Measurements from ENCODE around the gene STARD13. TPM values are rescaled to one million over a fixed set of nuclear protein-coding genes. Genes with fewer than 3 reads are reported as not detected.

Gene STARD13
- total RNA-seq, 1 experiment from 2014 or later: 11.3 TPM

DNA sequence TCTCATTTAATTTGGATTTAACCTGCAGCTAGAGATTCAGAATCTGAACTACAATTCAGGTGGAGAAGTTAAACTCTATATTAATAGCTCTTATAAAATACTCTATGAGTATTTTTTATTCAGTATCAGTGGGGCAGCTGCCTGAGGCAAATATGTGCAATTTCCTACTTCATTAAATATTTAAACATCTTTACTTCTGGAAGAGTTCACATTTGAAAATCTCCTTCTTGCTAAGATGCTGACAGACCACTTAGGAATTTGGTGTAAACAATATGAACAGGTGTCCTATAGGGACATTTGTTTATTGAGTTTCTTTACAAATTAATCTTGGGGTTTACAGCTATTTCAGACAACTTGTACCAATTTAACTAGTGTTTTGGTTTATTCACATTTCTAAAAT lies 20.4 kb downstream of the STARD13 start:
- no peaks in the 10 kb centered on the region for H3K27me3 Mint-ChIP-seq (ENCODE audit: unreplicated experiment)
- CTCF ChIA-PET: interaction anchor here (1.2 kb wide), 1 partner anchor 47 kb away, joined by 3 read pairs; no protein-coding TSS in a partner anchor
- no peak overlapping the region for H3K4me3 Mint-ChIP-seq (ENCODE audit: low read depth, unreplicated experiment)
- DNase-seq: no peak
- BruUV-seq (replicated peaks): no TSS peak
- H3K27ac Mint-ChIP-seq (ENCODE audit: unreplicated experiment): no peak overlapping the region
- H3K4me1 Mint-ChIP-seq (ENCODE audit: low read depth, unreplicated experiment): no peaks in the 10 kb centered on the region
- no peak for TF ChIP-seq CTCF (IDR thresholded peaks at IDR 0.05; ENCODE audit: unreplicated experiment)
- intact Hi-C loops (cut with micrococcal nuclease; ENCODE audit: unreplicated experiment): no loop called here
- no peaks in the 10 kb centered on the region for H3K9me3 Mint-ChIP-seq (ENCODE audit: low read depth, unreplicated experiment)
- H3K36me3 Mint-ChIP-seq (ENCODE audit: insufficient read depth, unreplicated experiment): no peaks in the 10 kb centered on the region

DNA sequence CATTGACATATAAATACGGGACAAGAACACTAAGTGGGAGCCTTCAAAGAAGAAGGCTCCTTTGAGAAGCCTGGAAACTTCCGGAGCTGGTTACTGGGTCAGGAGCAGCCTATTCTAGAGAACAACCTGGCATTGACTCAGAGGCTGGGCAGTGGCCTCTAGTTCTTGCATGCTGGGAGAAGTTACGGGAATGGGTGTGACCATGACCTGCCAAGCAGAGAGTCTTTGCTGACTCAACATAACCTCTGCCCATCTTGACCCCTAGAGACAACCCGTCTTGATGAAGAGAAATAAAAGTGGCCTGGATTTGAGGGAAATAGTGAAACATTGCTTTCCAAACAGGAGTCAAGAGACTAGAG lies 21.0 kb downstream of the STARD13 start:
- no peaks in the 10 kb centered on the region for H3K9me3 Mint-ChIP-seq (ENCODE audit: low read depth, unreplicated experiment)
- CTCF ChIA-PET: no interaction called here
- intact Hi-C loops (cut with micrococcal nuclease; ENCODE audit: unreplicated experiment): no loop called here
- DNase-seq: no peak
- no TSS peak for BruUV-seq (replicated peaks)
- H3K27ac Mint-ChIP-seq (ENCODE audit: unreplicated experiment): no peak overlapping the region
- H3K4me3 Mint-ChIP-seq (ENCODE audit: low read depth, unreplicated experiment): no peak overlapping the region
- no peaks in the 10 kb centered on the region for H3K4me1 Mint-ChIP-seq (ENCODE audit: low read depth, unreplicated experiment)
- H3K36me3 Mint-ChIP-seq (ENCODE audit: insufficient read depth, unreplicated experiment): no peaks in the 10 kb centered on the region
- no peak for TF ChIP-seq CTCF (IDR thresholded peaks at IDR 0.05; ENCODE audit: unreplicated experiment)
- no peaks in the 10 kb centered on the region for H3K27me3 Mint-ChIP-seq (ENCODE audit: unreplicated experiment)

- no TSS peak for BruUV-seq (replicated peaks)
- no peak for TF ChIP-seq CTCF (IDR thresholded peaks at IDR 0.05; ENCODE audit: unreplicated experiment)
- Mint-ChIP-seq H3K27me3 (ENCODE audit: unreplicated experiment) (no peaks in the 10 kb centered on the region), H3K9me3 (ENCODE audit: low read depth, unreplicated experiment) (no peaks in the 10 kb centered on the region), H3K36me3 (ENCODE audit: insufficient read depth, unreplicated experiment) (no peaks in the 10 kb centered on the region), H3K4me3 (ENCODE audit: low read depth, unreplicated experiment) (no peak overlapping the region), H3K4me1 (ENCODE audit: low read depth, unreplicated experiment) (no peaks in the 10 kb centered on the region), H3K27ac (ENCODE audit: unreplicated experiment) (no peak overlapping the region)
- intact Hi-C loops (cut with micrococcal nuclease; ENCODE audit: unreplicated experiment): no loop called here
- no peak for DNase-seq
- CTCF ChIA-PET: no interaction called here
Measured at GRCh38 chr13:33263976-33264619, 21.5 kb downstream of the STARD13 start.

DNA sequence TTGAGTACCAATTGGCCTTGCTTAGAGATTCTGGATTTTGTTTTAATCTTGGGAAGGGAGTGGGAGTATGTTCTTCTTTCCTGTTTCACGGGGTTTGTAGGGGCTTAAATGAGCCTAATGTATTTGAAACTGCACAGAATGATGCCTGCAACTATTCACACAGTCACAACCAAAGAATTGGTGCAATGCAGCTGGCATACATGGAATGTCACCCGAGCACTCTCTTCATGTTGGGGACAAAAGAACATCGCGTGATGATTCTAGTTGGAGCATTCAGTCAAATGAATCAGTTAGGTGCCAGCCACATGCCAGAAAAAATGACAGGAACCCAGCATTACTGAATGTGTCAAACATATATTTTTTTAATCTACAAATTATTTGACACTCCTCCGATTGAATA lies 22.1 kb downstream of the STARD13 start:
- no peak for DNase-seq
- H3K27ac Mint-ChIP-seq (ENCODE audit: unreplicated experiment): no peak overlapping the region
- CTCF ChIA-PET: no interaction called here
- no peaks in the 10 kb centered on the region for H3K4me1 Mint-ChIP-seq (ENCODE audit: low read depth, unreplicated experiment)
- H3K36me3 Mint-ChIP-seq (ENCODE audit: insufficient read depth, unreplicated experiment): no peaks in the 10 kb centered on the region
- no peaks in the 10 kb centered on the region for H3K27me3 Mint-ChIP-seq (ENCODE audit: unreplicated experiment)
- no peak for TF ChIP-seq CTCF (IDR thresholded peaks at IDR 0.05; ENCODE audit: unreplicated experiment)
- intact Hi-C loops (cut with micrococcal nuclease; ENCODE audit: unreplicated experiment): no loop called here
- no peak overlapping the region for H3K4me3 Mint-ChIP-seq (ENCODE audit: low read depth, unreplicated experiment)
- no peaks in the 10 kb centered on the region for H3K9me3 Mint-ChIP-seq (ENCODE audit: low read depth, unreplicated experiment)
- no TSS peak for BruUV-seq (replicated peaks)

Data from Calu3 (cell line).